MM.1S (cell line): ENCODE measurements around the gene CD74.

Experiments used
- EZH2 ChIP-seq: fragments of 300-600 bp; sonication (generic); optimal IDR thresholded peaks from 2 replicates; pipeline ENCODE3; 2017; ENCODE audit warnings: low read depth, mild to moderate bottlenecking, antibody characterized with exemption, low read length, mixed read lengths
- EZH2phosphoT487 ChIP-seq: fragments of 300-600 bp; sonication (generic); IDR thresholded peaks from 2 replicates; pipeline ENCODE4 v1.6.1; 2018; ENCODE audit warnings: antibody characterized with exemption, low read length
- TF ChIP-seq, protein P1 (sequence below): fragments of 300-600 bp; sonication (generic); IDR thresholded peaks from 2 replicates; pipeline ENCODE4 v1.5.1; 2016; ENCODE audit warnings: antibody characterized with exemption, low read length, mixed read lengths

DNA sequence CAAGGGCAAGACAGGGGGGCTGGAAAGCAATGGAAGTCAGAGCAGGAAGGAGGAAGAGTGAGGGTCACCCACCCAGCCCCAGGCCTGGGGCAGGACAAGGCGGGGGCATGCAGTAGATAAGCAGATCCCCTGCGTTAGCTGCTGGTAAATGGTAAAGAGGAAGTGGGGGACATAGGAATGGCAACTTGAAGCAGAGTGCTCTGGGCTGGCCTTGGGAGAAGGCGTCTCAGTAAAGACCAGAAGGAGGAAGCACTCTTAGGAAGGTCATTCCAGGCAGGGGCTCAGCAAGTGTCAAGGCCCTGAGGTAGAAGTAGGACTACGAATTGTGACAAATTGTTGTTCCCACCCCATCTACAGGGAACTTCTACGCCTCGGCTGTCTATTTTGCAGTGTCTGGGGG is 40.1 kb downstream of the CD74 start:
- TF ChIP-seq, protein P1, sequence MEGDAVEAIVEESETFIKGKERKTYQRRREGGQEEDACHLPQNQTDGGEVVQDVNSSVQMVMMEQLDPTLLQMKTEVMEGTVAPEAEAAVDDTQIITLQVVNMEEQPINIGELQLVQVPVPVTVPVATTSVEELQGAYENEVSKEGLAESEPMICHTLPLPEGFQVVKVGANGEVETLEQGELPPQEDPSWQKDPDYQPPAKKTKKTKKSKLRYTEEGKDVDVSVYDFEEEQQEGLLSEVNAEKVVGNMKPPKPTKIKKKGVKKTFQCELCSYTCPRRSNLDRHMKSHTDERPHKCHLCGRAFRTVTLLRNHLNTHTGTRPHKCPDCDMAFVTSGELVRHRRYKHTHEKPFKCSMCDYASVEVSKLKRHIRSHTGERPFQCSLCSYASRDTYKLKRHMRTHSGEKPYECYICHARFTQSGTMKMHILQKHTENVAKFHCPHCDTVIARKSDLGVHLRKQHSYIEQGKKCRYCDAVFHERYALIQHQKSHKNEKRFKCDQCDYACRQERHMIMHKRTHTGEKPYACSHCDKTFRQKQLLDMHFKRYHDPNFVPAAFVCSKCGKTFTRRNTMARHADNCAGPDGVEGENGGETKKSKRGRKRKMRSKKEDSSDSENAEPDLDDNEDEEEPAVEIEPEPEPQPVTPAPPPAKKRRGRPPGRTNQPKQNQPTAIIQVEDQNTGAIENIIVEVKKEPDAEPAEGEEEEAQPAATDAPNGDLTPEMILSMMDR: no peak
- TF ChIP-seq EZH2phosphoT487 (no peak), EZH2 (no peak)
